ENCODE data around the gene P2RX5. TPM values are rescaled to one million over a fixed set of nuclear protein-coding genes. Genes with fewer than 3 reads are reported as not detected.
A peak's percentile ranks its signal among the peaks of the same experiment; 100 is the strongest.

Gene P2RX5
- total RNA-seq, 2 donors from 2014 or later = 6.3 TPM; not detected in 1

DNA sequence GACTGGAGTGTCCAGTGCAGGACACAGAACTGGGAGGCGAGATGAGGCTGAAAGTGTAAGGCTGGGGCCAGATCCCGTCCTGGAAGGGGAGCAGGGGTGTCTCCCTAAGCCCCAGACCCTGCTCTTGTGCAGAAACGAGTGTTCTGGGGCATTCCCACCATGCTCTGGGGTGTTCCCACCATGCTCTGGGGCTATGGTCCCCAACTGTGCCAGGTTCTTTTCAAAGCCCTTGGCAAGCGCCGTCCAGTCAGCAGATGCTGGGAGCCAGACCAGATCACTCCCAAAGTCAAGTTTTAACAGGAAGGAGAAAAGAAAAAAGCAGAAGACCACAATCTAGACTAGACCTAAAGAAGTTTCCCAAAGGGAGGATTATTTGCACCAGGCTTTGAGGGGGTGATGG lies 30.1 kb downstream of the P2RX5 start:
- peaks cover 13% of the 10 kb centered on the region for H3K4me1 ChIP-seq (replicated peaks)
- peaks cover 0 to 6% of the 10 kb centered on the region in 2 donors for H3K36me3 ChIP-seq
- DNase-seq (ENCODE audit: low spot score) = no peak
- WGBS = 54% methylated on average over 5 of the region's 5 CpGs
- peak overlapping the region; percentile 30 to 36 for H3K27ac ChIP-seq
- H3K9me3 ChIP-seq = no peaks in the 10 kb centered on the region
- intact Hi-C loops (cut with DNase I) = no loop called here
- TF ChIP-seq, protein P1, sequence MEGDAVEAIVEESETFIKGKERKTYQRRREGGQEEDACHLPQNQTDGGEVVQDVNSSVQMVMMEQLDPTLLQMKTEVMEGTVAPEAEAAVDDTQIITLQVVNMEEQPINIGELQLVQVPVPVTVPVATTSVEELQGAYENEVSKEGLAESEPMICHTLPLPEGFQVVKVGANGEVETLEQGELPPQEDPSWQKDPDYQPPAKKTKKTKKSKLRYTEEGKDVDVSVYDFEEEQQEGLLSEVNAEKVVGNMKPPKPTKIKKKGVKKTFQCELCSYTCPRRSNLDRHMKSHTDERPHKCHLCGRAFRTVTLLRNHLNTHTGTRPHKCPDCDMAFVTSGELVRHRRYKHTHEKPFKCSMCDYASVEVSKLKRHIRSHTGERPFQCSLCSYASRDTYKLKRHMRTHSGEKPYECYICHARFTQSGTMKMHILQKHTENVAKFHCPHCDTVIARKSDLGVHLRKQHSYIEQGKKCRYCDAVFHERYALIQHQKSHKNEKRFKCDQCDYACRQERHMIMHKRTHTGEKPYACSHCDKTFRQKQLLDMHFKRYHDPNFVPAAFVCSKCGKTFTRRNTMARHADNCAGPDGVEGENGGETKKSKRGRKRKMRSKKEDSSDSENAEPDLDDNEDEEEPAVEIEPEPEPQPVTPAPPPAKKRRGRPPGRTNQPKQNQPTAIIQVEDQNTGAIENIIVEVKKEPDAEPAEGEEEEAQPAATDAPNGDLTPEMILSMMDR (IDR thresholded peaks at IDR 0.05) = no peak
- TF ChIP-seq POLR2AphosphoS5 (IDR thresholded peaks at IDR 0.05) = no peak
- no peak for TF ChIP-seq POLR2A (IDR thresholded peaks at IDR 0.05)
- H3K4me3 ChIP-seq = no peak overlapping the region
- no peaks in the 10 kb centered on the region for H3K27me3 ChIP-seq (replicated peaks; ENCODE audit: insufficient read depth)

DNA sequence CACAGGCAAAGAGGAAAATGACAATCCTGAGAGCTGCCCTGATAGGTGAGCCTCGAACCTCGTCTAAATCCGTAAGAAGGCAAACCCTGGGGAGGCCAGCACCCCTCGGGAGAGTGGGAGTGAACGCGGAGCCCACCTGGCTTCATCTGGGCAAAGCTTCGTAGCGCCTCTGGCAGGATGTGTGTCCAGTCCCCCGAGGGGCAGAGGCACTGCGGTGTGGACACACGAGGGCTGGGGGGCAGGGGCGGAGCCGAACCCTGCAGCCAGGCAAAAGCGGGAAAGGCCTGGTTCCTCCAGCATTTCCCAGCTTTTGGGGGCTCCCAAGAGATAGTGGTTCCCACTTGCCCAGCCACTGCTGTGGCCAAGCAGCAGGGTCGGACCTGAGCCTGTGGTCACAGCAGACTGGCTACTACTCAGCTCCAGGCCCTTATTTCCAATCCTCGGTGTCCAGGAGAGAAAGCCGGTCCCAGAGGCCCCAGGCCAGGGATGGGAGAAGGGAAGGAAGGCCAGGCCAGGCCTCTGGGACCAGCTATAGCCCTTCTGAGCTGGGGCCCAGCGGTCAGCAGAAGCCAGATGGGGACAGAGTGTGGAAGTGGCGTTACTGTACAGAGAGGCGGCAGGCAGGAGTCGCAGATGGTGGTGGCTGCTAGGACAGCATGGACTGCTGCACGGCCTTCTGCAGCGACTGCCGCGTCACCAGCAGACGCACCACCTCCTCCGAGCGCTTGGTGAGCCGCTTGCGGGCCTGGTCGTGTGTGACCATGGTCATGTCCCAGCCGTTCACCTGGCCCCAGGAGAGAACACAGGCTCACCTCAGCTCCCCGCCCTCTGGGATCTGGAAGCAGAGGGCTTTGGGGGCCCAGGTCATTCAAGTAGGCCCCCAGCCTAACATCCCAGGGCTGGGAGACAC lies 32.6 kb downstream of the P2RX5 start:
- no peak for TF ChIP-seq POLR2A (IDR thresholded peaks at IDR 0.05)
- no peak for TF ChIP-seq POLR2AphosphoS5 (IDR thresholded peaks at IDR 0.05)
- TF ChIP-seq, protein P1 (IDR thresholded peaks at IDR 0.05) = no peak
- H3K4me1 ChIP-seq (replicated peaks) = peaks cover 13% of the 10 kb centered on the region
- DNase-seq (ENCODE audit: low spot score) = no peak
- intact Hi-C loops (cut with DNase I) = no loop called here
- 86% methylated on average over 23 of the region's 33 CpGs for WGBS
- no peak overlapping the region for H3K27ac ChIP-seq
- H3K36me3 ChIP-seq = peaks cover 0 to 6% of the 10 kb centered on the region in 2 donors
- no peaks in the 10 kb centered on the region for H3K27me3 ChIP-seq (replicated peaks; ENCODE audit: insufficient read depth)
- no peak overlapping the region for H3K4me3 ChIP-seq
- H3K9me3 ChIP-seq = no peaks in the 10 kb centered on the region

DNA sequence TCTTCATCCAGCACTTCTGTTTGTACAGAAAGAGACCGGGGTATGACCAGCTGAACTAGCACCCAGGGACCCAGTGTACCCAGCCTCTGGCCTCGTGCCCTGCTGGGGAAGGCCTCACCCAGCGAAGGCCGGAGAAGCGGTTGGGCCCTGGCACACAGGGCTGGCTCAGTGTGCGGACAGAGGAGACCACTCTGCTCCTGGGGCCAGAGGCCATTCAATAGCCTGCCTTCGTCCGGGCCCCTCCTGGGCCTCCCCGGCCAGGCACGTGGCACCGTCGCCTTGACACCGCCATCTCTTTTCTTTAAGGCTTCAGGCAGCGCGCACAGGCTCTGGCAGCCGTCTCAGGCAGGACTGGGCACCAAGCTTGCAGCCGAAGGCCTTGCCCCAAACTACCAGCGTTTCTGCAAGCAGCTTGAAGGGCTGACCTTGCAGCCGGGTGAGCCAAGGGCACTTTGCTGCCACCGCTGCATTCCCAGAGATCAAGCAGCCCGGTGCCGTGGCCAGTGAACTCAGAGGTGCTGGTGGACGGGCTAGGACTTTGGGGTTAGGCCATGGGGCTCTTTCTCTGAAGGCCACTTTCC lies 35.6 kb downstream of the P2RX5 start:
- peaks cover 0 to 6% of the 10 kb centered on the region in 2 donors for H3K36me3 ChIP-seq
- DNase-seq (ENCODE audit: low spot score) = peak; percentile 47
- no peak overlapping the region for H3K4me3 ChIP-seq
- H3K27me3 ChIP-seq (replicated peaks; ENCODE audit: insufficient read depth) = no peaks in the 10 kb centered on the region
- peak overlapping the region; percentile 71 to 79 for H3K27ac ChIP-seq
- 77% methylated on average over 22 of the region's 23 CpGs for WGBS
- no peaks in the 10 kb centered on the region for H3K9me3 ChIP-seq
- TF ChIP-seq POLR2AphosphoS5 (IDR thresholded peaks at IDR 0.05) = peak; percentile 1
- TF ChIP-seq POLR2A (IDR thresholded peaks at IDR 0.05) = no peak
- no peaks in the 10 kb centered on the region for H3K4me1 ChIP-seq (replicated peaks)
- intact Hi-C loops (cut with DNase I) = no loop called here

DNA sequence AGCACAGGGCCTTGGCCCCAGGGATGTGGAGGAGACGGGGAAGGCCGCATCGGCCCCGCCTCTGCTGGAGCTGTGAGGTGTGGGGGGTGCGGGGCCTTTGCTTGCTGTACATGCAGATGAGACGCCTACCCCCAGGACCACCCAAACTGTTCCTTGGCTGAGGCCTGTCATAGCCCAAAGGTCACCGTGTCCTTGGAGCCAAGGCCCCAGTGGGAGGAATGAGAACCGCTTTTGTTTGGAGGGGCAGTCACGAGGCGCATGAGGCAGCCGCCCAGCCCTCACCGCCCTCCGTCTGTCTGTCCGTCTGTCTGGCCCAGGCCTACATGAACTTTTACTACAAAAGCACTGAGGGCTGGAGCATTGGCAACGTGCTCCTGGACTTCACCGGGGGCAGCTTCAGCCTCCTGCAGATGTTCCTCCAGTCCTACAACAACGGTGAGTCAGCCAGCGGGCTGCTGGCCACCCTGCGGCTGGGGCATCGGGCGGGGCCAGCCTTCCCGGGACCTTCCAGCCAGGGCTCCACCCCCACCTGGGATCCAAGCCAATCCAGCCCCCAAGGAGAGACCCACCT lies 36.3 kb downstream of the P2RX5 start:
- WGBS = 39% methylated on average over 22 of the region's 22 CpGs
- Histone ChIP-seq H3K27ac (peak overlapping the region; percentile 71 to 79), H3K9me3 (no peaks in the 10 kb centered on the region), H3K36me3 (peaks cover 0 to 6% of the 10 kb centered on the region in 2 donors), H3K4me3 (no peak overlapping the region), H3K4me1 (replicated peaks) (no peaks in the 10 kb centered on the region), H3K27me3 (replicated peaks; ENCODE audit: insufficient read depth) (no peaks in the 10 kb centered on the region)
- intact Hi-C loops (cut with DNase I) = no loop called here
- peak; percentile 62 for DNase-seq (ENCODE audit: low spot score)
- TF ChIP-seq POLR2AphosphoS5 (IDR thresholded peaks at IDR 0.05) = peak; percentile 37
- TF ChIP-seq, protein P1 (IDR thresholded peaks at IDR 0.05) = peak in 1 of 4 experiments; percentile 12
- TF ChIP-seq POLR2A (IDR thresholded peaks at IDR 0.05) = peak; percentile 22

DNA sequence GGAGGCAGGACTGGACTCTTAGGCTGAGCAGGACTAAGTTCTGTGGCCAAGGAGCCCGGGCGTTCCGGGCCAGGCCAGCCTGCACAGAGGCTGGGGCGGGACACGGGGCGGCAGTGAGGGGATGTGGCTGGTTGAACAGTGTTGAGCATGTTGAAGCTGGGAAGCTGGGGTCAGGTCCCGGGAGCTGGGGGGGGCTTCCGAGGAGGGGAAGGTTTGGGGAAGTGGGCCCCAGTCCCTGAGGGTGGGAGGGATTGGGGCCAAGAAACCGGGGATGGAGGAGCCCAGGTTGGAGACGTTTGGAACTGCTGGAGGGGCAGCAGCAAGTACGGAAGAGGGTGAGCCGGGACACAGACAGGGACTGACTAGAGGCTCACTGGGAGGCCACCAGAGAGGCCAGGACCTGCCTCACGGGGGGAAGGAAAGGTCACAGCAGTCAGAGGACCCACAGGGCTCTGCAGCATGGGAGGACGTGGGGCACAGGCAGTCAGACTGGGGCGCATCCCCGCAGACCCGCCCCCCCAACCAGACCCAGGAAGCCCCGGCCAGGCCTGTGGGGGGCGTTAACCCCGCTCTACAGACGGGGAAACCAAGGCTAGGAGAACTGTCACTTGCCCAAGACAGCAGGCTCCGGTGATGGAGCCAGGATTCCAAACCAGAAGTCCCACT lies 37.0 kb downstream of the P2RX5 start:
- H3K36me3 ChIP-seq = peaks cover 0 to 6% of the 10 kb centered on the region in 2 donors
- TF ChIP-seq POLR2A (IDR thresholded peaks at IDR 0.05) = no peak
- intact Hi-C loops (cut with DNase I) = no loop called here
- DNase-seq (ENCODE audit: low spot score) = no peak
- no peaks in the 10 kb centered on the region for H3K4me1 ChIP-seq (replicated peaks)
- no peaks in the 10 kb centered on the region for H3K9me3 ChIP-seq
- no peaks in the 10 kb centered on the region for H3K27me3 ChIP-seq (replicated peaks; ENCODE audit: insufficient read depth)
- peak overlapping the region; percentile 71 to 79 for H3K27ac ChIP-seq
- 62% methylated on average over 22 of the region's 22 CpGs for WGBS
- H3K4me3 ChIP-seq = no peak overlapping the region

All from prostate gland (tissue), 2 donors.